ENCODE results near the gene SPTB. TPM values are rescaled to one million over a fixed set of nuclear protein-coding genes. Genes with fewer than 3 reads are reported as not detected.
A peak's percentile ranks its signal among the peaks of the same experiment; 100 is the strongest.

The SPTB gene
- total RNA-seq, 2 experiments from 2014 or later = 0.03 to 0.08 TPM

DNA sequence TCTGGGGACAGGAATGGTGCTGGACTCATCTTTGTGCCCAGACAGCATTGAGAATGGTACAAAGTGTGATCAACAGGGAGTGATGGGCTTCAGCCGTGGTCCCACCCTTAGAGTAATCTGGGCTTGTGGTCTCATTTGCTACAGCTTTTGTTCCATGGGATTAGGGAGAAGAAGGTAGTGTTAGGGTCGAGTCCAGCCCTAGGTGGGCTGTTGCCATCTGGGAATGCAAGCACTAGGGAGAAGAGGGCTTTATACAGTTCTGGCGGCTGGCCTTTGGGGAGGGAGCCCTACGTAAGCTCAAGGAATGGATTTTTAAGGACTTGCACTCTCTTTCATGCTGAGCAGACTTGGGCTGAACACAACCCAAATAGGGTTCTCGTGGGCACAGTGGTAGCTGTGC is 170.6 kb downstream of the SPTB start:
- no peaks in the 10 kb centered on the region for H3K9me3 ChIP-seq (ENCODE audit: control insufficient read depth in 1 of 2, insufficient read depth in 1 of 2, low read length in 2 of 2)
- H3K27ac ChIP-seq (ENCODE audit: low read depth in 1 of 2, low read length in 2 of 2) = peak overlapping the region; percentile 4 to 74
- peak overlapping the region; percentile 39 for H3K4me3 Mint-ChIP-seq
- DNase-seq = no peak
- no peaks in the 10 kb centered on the region for H3K36me3 ChIP-seq (ENCODE audit: insufficient read depth, low read length)
- peaks cover 19% of the 10 kb centered on the region for H3K27me3 Mint-ChIP-seq
- CTCF ChIA-PET = interaction anchor here (0.7 to 1.5 kb wide), 3 partner anchors 10 to 72 kb away, joined by 3 to 4 read pairs (median 4); no protein-coding TSS in a partner anchor
- H3K4me3 ChIP-seq (ENCODE audit: low read length) = peak overlapping the region; percentile 42
- intact Hi-C loops (cut with DNase I, micrococcal nuclease) = loop anchor here in 1 of 2 experiments (5.0 kb wide), 1 partner anchor 48 kb away; no protein-coding TSS in a partner anchor
- peaks cover 68% of the 10 kb centered on the region for H3K4me1 ChIP-seq (ENCODE audit: insufficient read depth, low read length)
- peaks cover 59% of the 10 kb centered on the region for H3K4me1 Mint-ChIP-seq (ENCODE audit: low read depth)
- no peak for ATAC-seq (ENCODE audit: poor library complexity)
- H3K27me3 ChIP-seq (ENCODE audit: control insufficient read depth in 1 of 2, insufficient read depth in 2 of 2, low read length in 2 of 2) = peaks cover 5 to 13% of the 10 kb centered on the region in 2 experiments
- H3K36me3 Mint-ChIP-seq (ENCODE audit: low read depth) = no peaks in the 10 kb centered on the region
- H3K27ac Mint-ChIP-seq = peak overlapping the region; percentile 8
- POLR2A ChIA-PET = interaction anchor here (1.4 to 4.9 kb wide), 3 partner anchors 10 to 15 kb away, joined by 3 to 18 read pairs (median 4); no protein-coding TSS in a partner anchor
- TF ChIP-seq CTCF (IDR thresholded peaks at IDR 0.05) = no peak
- H3K9me3 Mint-ChIP-seq = peaks cover 7% of the 10 kb centered on the region

DNA sequence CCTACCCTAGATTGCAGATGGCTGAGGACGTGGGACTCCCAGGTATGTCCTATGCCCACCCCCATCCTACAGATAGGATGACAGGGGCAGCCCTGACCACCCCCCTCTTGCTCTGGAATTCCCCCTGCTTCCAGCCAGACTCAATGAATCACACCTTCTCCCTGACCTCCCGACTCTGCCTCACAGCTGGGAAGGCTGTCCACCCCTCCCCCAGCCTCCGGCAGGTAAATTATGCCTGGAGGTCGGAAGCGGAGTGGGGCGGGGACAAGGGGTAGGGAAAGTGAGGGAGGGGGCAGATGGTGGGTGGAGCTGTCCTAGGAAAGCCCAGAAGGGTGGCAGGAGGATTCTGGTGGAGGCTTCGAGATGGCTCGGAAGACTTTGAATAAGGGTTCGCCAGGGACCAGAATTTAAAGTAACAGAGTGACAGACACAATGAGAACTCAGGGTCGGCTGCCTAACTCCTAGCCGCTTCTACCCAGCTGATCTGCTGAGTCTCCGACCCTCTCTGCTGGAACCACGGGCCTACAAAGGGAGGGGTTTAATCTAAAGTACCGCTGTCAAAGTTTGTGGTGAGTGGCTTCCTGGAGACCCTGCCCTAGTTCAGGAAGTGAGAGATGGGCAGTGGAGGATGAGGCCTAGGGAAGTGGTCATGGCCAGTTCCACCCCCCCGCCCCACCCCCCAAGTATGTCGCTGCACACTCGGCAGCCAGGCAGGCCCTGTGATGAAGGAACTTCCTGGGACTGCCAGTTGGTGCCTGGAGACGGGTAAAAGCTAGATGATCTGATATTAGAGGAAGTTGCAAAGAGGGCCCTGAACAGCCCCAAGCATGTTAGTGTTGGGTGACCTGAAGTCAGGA is 171.3 kb downstream of the SPTB start:
- Mint-ChIP-seq H3K4me3 (peak overlapping the region; percentile 39), H3K36me3 (ENCODE audit: low read depth) (no peaks in the 10 kb centered on the region), H3K9me3 (peaks cover 4% of the 10 kb centered on the region), H3K27me3 (peaks cover 24% of the 10 kb centered on the region), H3K27ac (peak overlapping the region; percentile 8), H3K4me1 (ENCODE audit: low read depth) (peaks cover 63% of the 10 kb centered on the region)
- H3K27ac ChIP-seq (ENCODE audit: low read depth in 1 of 2, low read length in 2 of 2) = peak overlapping the region; percentile 33 to 74
- H3K36me3 ChIP-seq (ENCODE audit: insufficient read depth, low read length) = no peaks in the 10 kb centered on the region
- ChIA-PET CTCF (interaction anchor here (0.5 to 1.5 kb wide), 4 partner anchors 38 to 72 kb away, joined by 3 to 4 read pairs (median 4); no protein-coding TSS in a partner anchor), POLR2A (interaction anchor here (0.6 to 4.9 kb wide), 5 partner anchors 9 to 20 kb away, joined by 3 to 18 read pairs (median 4); no protein-coding TSS in a partner anchor)
- TF ChIP-seq CTCF (IDR thresholded peaks at IDR 0.05) = no peak
- peak overlapping the region; percentile 42 for H3K4me3 ChIP-seq (ENCODE audit: low read length)
- H3K4me1 ChIP-seq (ENCODE audit: insufficient read depth, low read length) = peaks cover 73% of the 10 kb centered on the region
- peak; percentile 37 for ATAC-seq (ENCODE audit: poor library complexity)
- peaks cover 0 to 3% of the 10 kb centered on the region in 2 experiments for H3K9me3 ChIP-seq (ENCODE audit: control insufficient read depth in 1 of 2, insufficient read depth in 1 of 2, low read length in 2 of 2)
- peak in 5 of 14 experiments; percentile 30 to 77 (median 65) for DNase-seq
- intact Hi-C loops (cut with DNase I, micrococcal nuclease) = loop anchor here in 1 of 2 experiments (5.0 kb wide), 1 partner anchor 49 kb away; no protein-coding TSS in a partner anchor
- peaks cover 5 to 14% of the 10 kb centered on the region in 2 experiments for H3K27me3 ChIP-seq (ENCODE audit: control insufficient read depth in 1 of 2, insufficient read depth in 2 of 2, low read length in 2 of 2)

DNA sequence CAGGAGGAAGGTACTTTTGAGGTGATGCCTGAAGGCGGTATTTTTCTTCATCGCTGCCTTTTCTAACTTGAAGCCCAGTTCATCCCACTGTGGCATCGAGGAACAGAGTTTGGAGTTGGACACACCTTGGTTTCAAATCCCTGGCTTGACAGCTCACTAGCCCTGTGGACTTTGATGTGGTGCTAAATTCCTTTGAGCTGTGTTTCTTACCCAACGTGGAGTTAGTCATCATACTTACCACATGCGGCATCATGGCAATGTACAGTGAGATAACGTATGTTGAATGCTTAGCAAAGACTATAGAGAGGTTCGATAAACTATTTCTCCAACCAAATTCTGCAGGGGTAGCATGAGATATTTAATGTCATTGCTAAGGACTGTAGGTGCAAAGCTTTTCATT is 172.0 kb downstream of the SPTB start:
- no peak for TF ChIP-seq CTCF (IDR thresholded peaks at IDR 0.05)
- H3K4me3 Mint-ChIP-seq = peak overlapping the region; percentile 58
- CTCF ChIA-PET = interaction anchor here (1.0 kb wide), 1 partner anchor 57 kb away, joined by 4 read pairs; no protein-coding TSS in a partner anchor
- H3K4me3 ChIP-seq (ENCODE audit: low read length) = peak overlapping the region; percentile 42
- POLR2A ChIA-PET = interaction anchor here (1.7 to 4.9 kb wide), 3 partner anchors 9 to 17 kb away, joined by 4 to 18 read pairs (median 5); no protein-coding TSS in a partner anchor
- H3K27me3 Mint-ChIP-seq = peaks cover 28% of the 10 kb centered on the region
- H3K36me3 ChIP-seq (ENCODE audit: insufficient read depth, low read length) = no peaks in the 10 kb centered on the region
- H3K4me1 Mint-ChIP-seq (ENCODE audit: low read depth) = peaks cover 64% of the 10 kb centered on the region
- H3K36me3 Mint-ChIP-seq (ENCODE audit: low read depth) = no peaks in the 10 kb centered on the region
- intact Hi-C loops (cut with DNase I, micrococcal nuclease) = loop anchor here in 1 of 2 experiments (5.0 kb wide), 1 partner anchor 50 kb away; no protein-coding TSS in a partner anchor
- H3K9me3 ChIP-seq (ENCODE audit: control insufficient read depth in 1 of 2, insufficient read depth in 1 of 2, low read length in 2 of 2) = peaks cover 0 to 3% of the 10 kb centered on the region in 2 experiments
- peaks cover 5 to 21% of the 10 kb centered on the region in 2 experiments for H3K27me3 ChIP-seq (ENCODE audit: control insufficient read depth in 1 of 2, insufficient read depth in 2 of 2, low read length in 2 of 2)
- ATAC-seq (ENCODE audit: poor library complexity) (peak; percentile 41), DNase-seq (peak in 4 of 14 experiments; percentile 29 to 76 (median 57))
- no peaks in the 10 kb centered on the region for H3K9me3 Mint-ChIP-seq
- H3K4me1 ChIP-seq (ENCODE audit: insufficient read depth, low read length) = peaks cover 80% of the 10 kb centered on the region
- H3K27ac ChIP-seq (ENCODE audit: low read depth in 1 of 2, low read length in 2 of 2) = peak overlapping the region in 1 of 2 donors; percentile 74
- H3K27ac Mint-ChIP-seq = peak overlapping the region; percentile 8

Measured in CD4-positive, alpha-beta T cell (primary cell).